Measurements from ENCODE around the gene ISYNA1.
A peak's percentile ranks its signal among the peaks of the same experiment; 100 is the strongest.

ISYNA1 gene

GRCh38 chr19:18478545-18479311, 40.8 kb upstream of the ISYNA1 start:
- TF ChIP-seq CTCF (IDR thresholded peaks at IDR 0.05; ENCODE audit: low read depth, low read length, missing control alignments) = no peak

GRCh38 chr19:18477974-18478373, 40.0 kb upstream of the ISYNA1 start:
- no peak overlapping the region for H3K4me3 ChIP-seq (ENCODE audit: low read depth, low read length)
- DNase-seq (ENCODE audit: low read depth) = no peak

More at GRCh38 chr19:18478545-18479311, 40.8 kb upstream of the ISYNA1 start:
- peak; percentile 62 for DNase-seq (ENCODE audit: low read depth)
- H3K4me3 ChIP-seq (ENCODE audit: low read depth, low read length) = no peak overlapping the region

DNA sequence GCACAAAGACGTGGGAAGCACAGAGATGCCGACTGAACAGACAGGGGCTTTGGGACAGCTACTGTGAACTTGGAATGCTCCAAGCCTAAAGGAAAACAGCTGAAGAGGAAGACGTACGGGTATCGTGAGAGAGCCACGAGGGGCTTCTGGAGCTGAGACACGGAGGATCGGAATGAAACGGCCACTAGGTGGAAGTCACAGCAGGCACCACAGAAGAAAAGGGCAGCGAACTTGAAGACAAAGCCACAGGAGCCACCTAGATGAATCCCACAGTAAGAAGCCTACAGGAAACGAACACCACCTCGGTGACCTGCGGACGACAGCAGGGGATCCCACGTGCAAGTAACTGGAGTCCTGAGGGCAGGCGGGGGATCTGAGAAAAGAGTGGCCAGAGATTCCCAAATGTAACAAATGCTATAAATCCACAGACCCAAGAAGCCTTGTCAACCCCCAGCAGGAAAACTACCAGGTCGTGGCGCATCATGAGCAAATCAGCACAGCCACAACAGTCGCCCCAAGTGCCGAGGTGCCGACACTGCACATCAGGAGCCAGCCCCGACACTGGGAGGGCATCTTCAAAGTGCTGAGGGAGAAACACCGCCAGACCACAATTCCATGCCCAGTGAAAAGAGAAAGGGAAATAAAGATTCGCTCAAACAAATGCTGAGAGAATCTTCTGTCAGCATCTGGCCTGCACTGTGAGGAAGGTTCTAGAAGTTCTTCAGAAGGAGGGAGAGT, 39.3 kb upstream of the ISYNA1 start:
- DNase-seq (ENCODE audit: low read depth) = no peak
- no peak for TF ChIP-seq CTCF (IDR thresholded peaks at IDR 0.05; ENCODE audit: low read depth, low read length, missing control alignments)
- no peak overlapping the region for H3K4me3 ChIP-seq (ENCODE audit: low read depth, low read length)

More at GRCh38 chr19:18477974-18478373, 40.0 kb upstream of the ISYNA1 start:
- no peak for TF ChIP-seq CTCF (IDR thresholded peaks at IDR 0.05; ENCODE audit: low read depth, low read length, missing control alignments)

- H3K4me3 ChIP-seq (ENCODE audit: low read depth, low read length) = no peak overlapping the region
- no peak for TF ChIP-seq CTCF (IDR thresholded peaks at IDR 0.05; ENCODE audit: low read depth, low read length, missing control alignments)
- DNase-seq (ENCODE audit: low read depth) = no peak
These were observed 38.6 kb upstream of the ISYNA1 start for GRCh38 chr19:18476507-18477041.

DNA sequence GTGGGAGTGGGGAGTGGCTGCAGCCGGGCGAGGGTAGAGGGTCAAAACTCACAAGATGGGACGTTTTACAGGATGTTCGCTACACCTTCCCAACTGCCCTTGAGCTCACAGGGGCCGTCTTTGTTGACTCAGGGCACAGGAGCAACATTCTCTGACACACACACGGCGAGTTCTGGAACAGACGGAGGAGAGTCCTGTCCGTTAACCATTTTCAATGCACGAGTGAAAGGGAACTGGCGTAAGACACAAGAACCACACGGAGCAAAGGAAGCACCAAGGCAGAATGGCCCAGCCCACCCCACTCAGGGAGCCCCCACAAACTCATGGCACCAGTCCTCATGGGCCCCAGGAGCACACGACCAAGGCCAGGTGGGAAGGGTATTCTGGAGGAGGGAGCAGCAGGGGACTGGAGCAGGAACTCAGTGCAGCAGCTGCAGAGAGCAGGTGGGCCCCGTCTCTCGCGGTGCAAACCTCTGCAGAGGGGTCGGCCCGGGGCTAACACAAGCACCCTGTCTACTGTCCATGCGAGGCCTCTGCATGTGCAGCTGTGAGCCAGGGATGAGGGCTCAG, 37.9 kb upstream of the ISYNA1 start:
- TF ChIP-seq CTCF (IDR thresholded peaks at IDR 0.05; ENCODE audit: low read depth, low read length, missing control alignments) = no peak
- H3K4me3 ChIP-seq (ENCODE audit: low read depth, low read length) = no peak overlapping the region
- no peak for DNase-seq (ENCODE audit: low read depth)

- no peak overlapping the region for H3K4me3 ChIP-seq (ENCODE audit: low read depth, low read length)
- DNase-seq (ENCODE audit: low read depth) = no peak
- TF ChIP-seq CTCF (IDR thresholded peaks at IDR 0.05; ENCODE audit: low read depth, low read length, missing control alignments) = no peak
These were observed 37.1 kb upstream of the ISYNA1 start for GRCh38 chr19:18475004-18475453.

Data from GM12864 (cell line).